ENCODE results near the gene RAPGEF1. TPM values are rescaled to one million over a fixed set of nuclear protein-coding genes. Genes with fewer than 3 reads are reported as not detected.

Gene RAPGEF1
- total RNA-seq (2014; rRNA removed; shearing (Covaris generic)), result 17.4 and 19.9 TPM in 2 replicates

GRCh38 chr9:131739959-131740648 is at the start of gene RAPGEF1:
TSS of gene RAPGEF1 (minus strand) at chr9:131740076. CDS start at chr9:131739830, 246 bp downstream.

GRCh38 chr9:131545003-131545785 is 194.7 kb downstream of the RAPGEF1 start, which contains the start of gene PRRT1B:
TSS of gene PRRT1B (plus strand) at chr9:131545523. CDS start at chr9:131545616, 93 bp downstream.

GRCh38 chr9:131530920-131531832 is 208.7 kb downstream of the RAPGEF1 start, which contains the start of gene UCK1:
TSS of gene UCK1 (minus strand) at chr9:131531263. CDS start at chr9:131531174, 89 bp downstream.

Small RNAs within 50 kb of the gene (small RNA-seq; reads per million reads assigned to genes)
- gene EIF4A1P3 (not detected), gene RF00272 (not detected), gene RN7SL328P (not detected)

Other genes with a start within 250 kb of the RAPGEF1 start
- gene POMT1, start 237.2 kb downstream of the RAPGEF1 start, total RNA-seq (2014; rRNA removed; shearing (Covaris generic)), result 23.3 and 25.5 TPM in 2 replicates
- gene UCK1, start 208.8 kb downstream of the RAPGEF1 start, total RNA-seq (2014; rRNA removed; shearing (Covaris generic)), result 48.5 and 59.1 TPM in 2 replicates
- gene PRRT1B, start 194.6 kb downstream of the RAPGEF1 start, total RNA-seq (2014; rRNA removed; shearing (Covaris generic)), result not detected in 2 replicates

Data from A375 (cell line).